ENCODE data around the gene STK24.

- TF ChIP-seq CTCF (IDR thresholded peaks at IDR 0.05; ENCODE audit: low read length): no peak
- no peak for TF ChIP-seq EZH2phosphoT487 (IDR thresholded peaks at IDR 0.05; ENCODE audit: low read length)
- TF ChIP-seq EZH2 (optimal IDR thresholded peaks at IDR 0.05; ENCODE audit: low read depth, low read length): no peak
Measured at GRCh38 chr13:98457053-98457452, 119.9 kb downstream of the STK24 start.

All from MM.1S (cell line).